ENCODE measurements around the gene ADAMTS14.

The ADAMTS14 gene

DNA sequence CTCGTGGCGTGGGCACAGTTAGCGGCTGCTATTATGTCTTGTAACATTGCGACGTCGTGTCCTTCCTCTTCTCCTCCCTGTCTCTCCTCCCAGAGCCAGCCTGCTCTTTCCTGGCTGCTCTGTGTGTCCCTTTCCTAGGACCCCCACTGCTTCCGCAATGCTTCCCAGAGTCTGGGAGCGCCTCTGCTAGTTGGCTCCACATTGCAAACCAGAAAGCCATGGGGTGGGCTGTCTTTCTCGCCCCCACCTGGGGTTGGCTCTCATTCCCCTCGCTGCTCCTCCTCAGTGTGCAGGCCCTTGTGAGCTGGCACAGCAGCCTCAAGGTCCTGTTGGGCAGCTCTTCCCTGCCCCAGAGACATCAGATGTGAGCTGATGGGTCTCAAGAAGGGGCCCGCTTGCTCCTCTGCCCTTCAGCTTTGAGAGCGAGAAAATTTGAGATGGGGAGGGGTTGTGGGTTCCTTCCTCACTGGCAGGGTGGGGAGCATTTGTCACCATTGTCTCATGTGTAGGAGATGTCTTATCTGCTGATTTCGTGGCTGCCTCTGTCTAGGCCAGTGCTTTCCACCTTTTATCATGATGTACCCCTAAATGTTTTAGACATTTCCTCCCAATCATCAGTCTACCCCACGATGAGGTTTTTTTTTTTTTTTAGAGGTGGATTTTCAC is 3.3 kb downstream of the ADAMTS14 start:
- no peak for DNase-seq (ENCODE audit: low read depth in 1 of 2, low spot score in 1 of 2)

DNA sequence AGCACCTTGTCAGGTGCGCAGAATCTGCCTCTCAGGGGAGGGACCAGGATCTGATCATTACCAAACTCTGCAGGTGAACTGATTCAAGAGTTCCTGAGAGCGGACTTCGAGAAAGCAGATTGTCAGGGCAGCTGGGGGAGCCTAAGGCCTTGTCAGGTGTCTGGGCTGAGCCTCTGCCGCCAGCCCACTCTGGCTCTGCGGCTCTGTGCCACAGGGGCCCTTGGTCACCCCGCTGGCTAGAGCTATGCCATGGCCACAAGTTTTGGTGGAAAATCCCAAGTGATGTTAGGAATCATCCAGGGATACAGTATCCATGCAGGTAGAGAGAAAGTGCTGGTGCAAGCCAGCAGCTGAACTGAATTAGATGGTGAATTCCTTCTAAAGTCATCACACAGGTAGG is 4.2 kb downstream of the ADAMTS14 start:
- DNase-seq (ENCODE audit: low read depth in 1 of 2, low spot score in 1 of 2), result no peak

DNA sequence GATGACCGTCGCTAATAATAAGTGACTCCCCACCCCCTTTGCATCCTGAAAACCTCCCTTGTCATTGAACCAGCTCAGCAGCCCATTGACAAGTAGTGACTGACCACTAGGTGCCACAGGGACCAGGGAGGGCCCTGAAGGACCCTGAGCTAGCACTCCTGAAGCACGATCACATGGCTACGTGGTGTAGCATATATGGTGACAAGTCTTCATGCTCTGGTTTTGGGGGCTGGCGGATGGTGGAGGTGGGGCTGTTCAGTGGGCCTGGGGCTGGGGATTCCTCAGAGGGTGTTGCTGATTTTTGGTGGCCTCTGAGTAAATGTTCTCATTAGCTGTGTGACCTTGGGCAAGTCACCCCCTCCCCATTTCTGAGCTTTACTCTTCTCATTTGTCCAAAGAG is 4.7 kb downstream of the ADAMTS14 start:
- DNase-seq (ENCODE audit: low read depth in 1 of 2, low spot score in 1 of 2), result no peak

DNA sequence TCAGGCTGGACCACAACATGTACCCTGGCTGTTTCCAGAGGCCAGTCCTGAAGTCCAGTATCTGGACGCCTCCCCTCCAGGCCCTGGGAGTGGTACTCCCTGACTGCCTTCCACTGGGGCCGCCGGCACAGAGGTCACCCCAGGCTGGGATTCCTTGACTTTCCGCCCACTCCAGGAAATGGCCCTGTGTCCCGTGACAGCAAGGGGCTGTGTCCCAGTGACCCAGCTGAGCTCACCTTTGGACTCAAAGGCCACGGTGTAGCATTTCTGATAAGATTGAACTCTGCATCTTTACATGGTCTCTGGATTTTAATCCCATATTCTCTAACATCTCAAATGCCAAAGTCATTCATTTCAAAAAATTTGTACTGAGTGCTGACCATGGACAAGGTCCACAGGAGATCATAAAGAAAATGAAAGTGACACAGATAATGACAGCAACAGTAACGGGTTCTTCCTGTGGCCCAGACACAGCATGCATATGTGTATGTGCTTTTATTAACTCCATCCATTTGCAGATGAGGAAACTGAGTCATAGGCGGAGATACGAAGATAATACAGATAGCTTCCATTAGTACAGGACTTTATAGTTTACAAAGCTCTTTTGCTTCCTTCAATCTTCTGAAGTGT is 5.4 kb downstream of the ADAMTS14 start:
- DNase-seq (ENCODE audit: low read depth in 1 of 2, low spot score in 1 of 2), result no peak

DNA sequence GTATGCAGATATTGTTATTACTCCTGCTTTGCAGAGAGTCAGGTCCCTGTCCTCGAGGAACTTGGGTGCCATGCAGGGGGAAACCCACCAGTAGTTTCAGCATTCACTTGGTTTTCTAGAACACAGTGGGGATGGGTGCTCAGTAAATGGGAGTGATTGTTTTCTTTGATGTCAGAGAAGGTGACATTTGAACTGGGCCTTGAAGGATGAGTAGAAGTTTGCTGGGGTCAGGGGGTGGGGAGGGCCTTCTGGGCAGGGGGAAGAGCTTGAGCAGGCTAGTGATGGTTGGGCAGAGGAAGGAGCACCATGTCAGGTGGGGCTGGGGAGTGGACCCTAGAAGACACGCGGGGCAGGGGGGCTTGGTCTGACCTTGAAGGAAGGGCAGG is 5.9 kb downstream of the ADAMTS14 start:
- no peak for DNase-seq (ENCODE audit: low read depth in 1 of 2, low spot score in 1 of 2)

DNA sequence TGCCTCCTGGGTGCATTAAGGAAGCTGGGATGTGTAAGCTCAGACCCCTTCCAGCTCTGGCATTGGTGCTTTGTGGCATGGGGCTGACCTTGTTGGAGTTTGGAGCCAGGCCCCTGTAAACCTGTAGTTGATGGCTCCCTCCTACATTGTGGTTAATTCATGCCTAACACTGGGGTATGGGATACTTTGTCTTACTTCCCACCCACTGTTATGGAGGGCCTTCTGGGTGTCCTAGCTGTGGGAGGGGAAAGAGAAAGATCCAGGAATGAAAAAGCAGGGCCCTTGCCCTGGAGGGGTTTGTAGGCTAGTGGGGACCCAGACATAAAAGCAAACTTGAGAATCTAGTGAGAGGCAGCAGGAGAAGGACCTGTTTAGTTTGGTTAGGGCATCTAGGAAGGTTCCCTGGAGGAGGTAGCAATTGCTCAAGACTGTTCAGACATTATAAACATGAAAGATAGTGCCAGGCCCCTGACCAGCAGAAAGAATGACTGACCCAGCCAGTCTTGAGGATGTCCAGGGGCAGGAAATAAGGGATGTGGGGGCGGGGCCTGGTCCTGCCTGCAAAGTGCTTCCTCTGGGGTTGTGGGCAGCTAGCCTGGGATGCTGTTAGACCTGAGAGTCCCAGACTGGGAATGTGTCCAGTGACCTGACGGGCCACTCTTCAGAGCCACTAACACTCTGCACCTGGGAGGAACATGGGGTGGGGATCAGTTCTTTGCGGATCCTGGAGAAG is 6.6 kb downstream of the ADAMTS14 start:
- no peak for DNase-seq (ENCODE audit: low read depth in 1 of 2, low spot score in 1 of 2)

DNA sequence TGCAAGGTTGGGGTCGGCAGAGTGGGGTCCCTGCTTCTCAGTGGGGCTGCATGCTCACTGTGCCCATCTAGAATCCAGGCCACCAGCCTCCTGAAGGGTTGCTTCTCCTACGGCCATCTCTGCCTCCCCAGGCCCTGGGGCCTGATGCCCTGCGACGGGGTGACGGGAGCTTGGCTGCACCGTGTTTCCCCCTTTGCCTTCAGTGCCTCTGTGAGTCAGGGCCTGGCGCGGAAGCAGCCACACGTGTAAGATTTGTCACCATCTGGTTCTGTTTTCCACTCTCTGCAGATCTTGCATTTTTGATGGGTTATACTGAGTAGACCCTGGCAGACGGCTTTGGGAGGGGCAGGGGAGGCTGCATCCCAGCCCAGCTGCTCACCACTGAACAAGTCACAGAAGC is 7.2 kb downstream of the ADAMTS14 start:
- no peak for DNase-seq (ENCODE audit: low read depth in 1 of 2, low spot score in 1 of 2)

DNA sequence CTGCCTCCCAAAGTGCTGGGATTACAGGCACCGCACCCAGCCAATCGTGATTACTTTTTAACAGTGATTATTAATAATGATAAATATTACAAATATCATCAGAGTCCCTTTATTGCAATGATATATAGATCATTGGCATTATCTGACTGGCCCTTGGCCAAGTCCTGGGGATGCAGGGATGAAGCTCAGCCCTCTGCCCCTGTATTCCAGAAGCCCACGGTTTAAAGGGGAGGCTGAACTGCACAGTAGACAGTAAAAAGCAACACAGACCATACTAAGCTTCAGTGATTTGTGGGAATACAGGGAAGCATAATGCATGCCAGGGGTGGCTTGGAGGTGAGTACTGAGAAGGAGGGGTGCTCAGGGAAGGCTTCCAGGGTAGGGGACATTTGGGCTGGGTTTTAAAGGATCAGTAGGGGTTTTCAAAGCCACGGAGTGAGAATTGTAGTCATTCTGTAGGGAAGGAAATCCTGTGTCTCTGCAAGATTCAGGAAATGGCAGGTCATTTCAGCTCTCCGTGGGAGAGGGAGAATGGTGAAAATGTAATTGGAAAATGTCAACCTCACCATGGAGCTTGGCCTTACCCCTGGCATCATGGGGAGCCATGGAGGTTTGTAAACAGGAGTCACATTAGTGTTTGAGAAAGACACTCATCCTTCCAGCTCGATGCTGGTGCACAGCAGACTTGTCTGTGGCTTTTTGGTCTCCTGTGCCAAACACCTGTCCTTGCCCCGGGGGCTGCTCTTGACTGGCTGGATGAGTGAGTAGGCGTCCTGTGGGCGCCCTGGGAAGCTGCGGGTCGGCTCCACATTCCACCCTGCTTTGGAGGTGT is 8.8 kb downstream of the ADAMTS14 start:
- no peak for DNase-seq (ENCODE audit: low read depth in 1 of 2, low spot score in 1 of 2)

DNA sequence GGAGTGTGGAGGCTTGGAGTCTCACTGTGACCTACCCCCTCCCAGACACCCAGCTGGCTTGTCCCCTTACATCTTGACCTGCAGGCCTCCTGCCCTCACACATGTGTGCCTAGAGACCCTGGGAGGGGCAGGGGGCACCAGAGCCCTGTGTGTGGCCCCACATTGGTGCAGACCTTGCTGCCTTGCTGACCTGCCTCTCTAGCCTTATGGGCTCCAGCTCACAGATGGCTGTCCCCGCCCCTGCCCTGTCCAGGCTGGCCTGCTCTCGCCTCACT is 9.4 kb downstream of the ADAMTS14 start:
- DNase-seq (ENCODE audit: low read depth in 1 of 2, low spot score in 1 of 2), result no peak

DNA sequence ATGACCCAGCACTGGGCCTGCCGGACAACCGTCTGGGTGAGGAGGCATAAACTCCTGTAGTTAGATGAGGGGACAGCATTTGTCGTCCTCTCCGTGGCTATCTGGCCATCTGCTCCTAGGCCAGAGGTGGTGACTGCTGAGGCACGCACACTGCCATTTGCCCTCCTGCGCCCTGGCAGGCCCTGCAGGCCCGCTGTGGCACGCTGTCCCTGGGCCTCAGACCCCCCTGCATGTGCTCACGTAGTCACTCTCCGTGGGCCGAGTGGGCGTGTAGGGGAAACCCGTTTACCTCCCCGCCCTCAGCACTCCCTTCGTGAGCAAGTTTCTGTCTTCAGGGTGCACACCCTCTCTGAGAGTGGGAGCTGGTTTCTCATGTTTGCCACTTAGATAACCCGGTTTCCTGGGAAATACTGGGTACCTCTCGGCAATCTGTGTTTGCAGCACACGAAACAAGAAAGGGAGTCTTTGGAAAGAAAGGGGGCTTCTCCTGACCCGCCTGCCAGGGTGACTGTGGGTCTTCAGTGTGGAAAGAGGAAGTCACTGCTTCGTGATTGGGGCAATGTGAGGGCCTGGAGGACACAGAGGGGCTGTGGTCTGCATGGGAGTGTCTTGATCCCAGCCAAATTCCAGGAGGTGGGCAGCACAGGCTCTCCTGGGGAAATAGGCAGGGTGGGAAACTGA is 10.8 kb downstream of the ADAMTS14 start:
- no peak for DNase-seq (ENCODE audit: low read depth in 1 of 2, low spot score in 1 of 2)

DNA sequence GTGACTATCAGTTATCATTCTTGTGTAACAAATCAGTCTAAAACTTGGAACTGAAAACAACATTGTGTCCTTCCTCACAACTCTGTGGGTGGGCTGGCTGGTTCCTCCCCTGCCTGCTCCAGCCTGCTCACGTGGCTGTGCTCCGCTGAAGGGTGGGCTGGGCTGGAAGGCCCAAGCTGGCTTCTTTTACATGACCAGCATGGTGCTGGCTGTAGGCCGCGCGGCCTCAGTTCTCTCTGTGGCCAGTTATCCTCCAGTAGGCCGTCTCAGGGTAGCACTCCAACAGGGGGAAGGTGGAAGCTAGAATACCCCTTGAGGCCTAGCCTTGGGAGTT is 11.3 kb downstream of the ADAMTS14 start:
- DNase-seq (ENCODE audit: low read depth in 1 of 2, low spot score in 1 of 2), result no peak

DNA sequence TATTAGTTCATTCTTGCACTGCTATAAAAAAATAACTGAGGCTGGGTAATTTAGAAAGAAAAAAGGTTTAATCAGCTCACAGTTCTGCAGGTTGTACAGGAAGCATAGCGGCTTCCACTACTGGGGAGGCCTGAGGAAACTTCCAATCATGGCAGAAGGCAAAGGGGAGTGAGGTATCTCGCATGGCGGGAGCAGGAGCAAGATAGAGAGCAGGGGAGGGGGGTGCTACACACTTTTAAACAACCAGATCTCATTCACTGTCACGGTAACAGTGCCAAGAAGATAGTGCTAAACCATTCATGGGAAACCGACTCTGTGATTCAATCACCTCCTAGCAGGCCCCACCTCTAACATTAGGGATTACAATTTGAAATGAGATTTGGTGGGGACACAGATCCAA is 11.6 kb downstream of the ADAMTS14 start:
- DNase-seq (ENCODE audit: low read depth in 1 of 2, low spot score in 1 of 2), result no peak

DNA sequence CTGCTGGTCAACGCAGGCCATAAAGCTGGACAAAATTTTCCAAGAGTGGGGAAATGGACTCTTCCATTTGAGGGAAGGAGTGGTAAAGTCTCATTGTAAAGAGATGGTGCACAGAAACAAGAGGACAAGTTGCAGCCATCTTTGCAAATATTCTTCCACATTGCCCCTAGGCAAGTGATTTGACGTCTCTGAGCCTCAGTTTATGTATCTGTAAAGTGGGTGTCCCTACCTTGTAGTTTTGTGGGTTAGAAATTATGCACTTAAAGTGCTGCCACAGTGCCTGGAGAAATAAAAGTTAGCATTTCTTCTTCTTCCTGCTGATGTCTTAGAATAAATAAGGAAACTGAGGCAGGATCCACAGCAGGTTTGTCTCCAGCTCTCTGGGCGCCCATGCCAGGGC is 12.1 kb downstream of the ADAMTS14 start:
- no peak for DNase-seq (ENCODE audit: low read depth in 1 of 2, low spot score in 1 of 2)

DNA sequence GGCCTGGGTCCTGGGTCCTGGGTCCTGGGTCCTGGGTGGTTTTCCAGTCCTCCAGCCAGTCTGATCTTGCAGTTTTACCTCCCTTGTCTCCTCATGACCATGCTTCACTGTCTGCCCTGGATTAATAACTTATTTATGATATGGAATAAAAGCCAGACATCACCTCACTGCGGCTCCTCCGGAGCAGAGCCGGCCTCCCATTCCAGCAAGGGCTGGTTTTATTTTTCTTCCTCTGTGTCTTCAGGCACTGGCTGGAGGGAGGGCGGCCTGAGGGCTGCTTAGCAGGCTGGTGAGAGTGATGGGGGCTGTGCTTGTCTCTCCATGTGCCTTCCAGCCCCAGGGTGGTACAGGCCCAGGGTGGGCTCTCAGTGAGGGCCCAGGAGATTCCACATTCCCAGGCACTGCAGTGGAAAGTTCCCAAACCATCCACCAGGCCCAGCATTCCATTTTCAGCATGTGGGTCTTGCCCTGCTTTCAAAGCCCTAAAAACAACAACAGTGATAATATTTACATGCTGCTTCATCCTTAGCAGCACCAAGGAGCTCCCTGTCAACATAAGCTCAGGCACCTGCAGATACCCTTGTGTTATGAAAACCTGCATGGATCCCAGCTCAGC is 12.6 kb downstream of the ADAMTS14 start:
- no peak for DNase-seq (ENCODE audit: low read depth in 1 of 2, low spot score in 1 of 2)

DNA sequence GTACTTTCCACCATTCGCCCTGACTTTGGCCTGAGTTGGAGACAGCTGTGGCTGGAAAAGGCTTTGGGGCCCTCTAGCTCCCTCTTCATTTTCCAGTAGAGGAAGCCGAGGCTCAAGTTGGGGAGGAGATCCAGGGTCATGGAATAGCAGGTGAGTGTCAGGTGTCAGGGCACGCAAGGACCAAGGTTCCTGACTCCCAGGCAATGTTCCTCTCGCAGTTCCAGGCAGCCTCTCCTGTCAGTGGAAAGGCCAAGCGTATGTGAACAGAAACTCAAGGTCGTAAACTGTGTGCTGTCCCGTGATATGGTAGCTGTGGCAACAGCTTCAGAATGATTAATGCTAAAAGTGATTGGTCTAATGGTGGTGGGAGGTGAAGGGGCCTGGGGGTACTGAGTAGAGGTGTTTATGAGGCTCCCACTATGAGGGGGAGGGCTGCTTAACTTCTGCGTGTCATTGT is 13.2 kb downstream of the ADAMTS14 start:
- DNase-seq (ENCODE audit: low read depth in 1 of 2, low spot score in 1 of 2), result no peak

DNA sequence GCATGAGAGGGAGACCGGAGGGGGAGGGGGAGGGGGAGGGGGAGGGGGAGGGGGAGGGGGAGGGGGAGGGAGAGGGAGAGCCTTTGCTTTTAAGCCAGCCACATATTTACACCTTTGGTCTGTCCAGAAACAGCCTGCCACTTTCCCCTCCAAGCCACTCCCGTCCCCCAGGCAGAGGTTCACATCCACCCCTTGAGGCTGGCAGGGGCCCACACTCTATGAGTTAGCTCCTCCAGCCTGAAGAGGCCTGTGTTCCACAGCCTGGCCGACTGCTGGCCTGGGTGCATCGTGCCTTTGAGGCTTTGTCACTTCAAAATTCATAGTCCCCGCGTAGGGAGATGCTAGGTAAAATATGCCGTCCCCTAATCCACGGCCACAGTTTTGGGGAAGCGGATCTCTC is 16.5 kb downstream of the ADAMTS14 start:
- no peak for DNase-seq (ENCODE audit: low read depth in 1 of 2, low spot score in 1 of 2)

DNA sequence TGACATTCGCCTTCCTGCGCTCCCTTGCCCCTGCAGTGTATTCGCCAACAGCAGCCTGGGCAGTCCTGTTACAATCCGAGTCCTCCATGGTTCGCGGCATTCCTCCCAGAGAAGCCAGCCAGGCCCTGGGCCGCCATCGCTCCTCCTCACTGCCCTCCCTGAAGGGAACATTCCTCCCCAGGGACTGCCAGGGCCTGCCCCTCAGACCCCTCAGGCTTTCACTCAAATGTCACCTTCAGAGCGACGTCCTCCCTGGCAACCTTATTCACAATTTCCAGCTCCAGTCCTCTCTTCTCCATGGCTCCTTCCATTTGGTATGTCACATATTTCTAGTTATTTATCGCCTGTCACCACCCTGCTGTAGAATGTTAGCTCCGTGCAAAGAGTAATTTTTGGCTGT is 17.4 kb downstream of the ADAMTS14 start:
- DNase-seq (ENCODE audit: low read depth in 1 of 2, low spot score in 1 of 2), result no peak

DNA sequence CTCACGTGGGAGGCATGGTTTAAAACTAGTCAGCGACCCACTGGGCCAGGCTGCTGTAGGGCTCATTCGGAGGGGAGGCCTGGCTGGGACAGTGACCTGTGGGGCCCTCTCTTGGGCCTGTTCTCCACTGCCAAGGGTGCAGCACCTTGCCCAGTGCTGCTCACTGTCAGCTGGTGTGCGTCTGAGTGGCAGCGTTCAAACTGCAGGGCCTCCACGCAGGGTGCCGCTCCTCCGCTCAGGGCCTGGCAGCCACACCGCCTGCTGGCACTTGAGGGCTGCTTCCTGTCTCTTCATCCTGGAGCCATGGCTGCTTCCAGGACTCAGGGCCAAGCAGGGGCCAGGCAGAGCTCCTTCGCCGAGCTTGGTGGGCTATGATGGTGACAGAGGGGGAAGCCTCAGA is 18.3 kb downstream of the ADAMTS14 start:
- no peak for DNase-seq (ENCODE audit: low read depth in 1 of 2, low spot score in 1 of 2)

DNA sequence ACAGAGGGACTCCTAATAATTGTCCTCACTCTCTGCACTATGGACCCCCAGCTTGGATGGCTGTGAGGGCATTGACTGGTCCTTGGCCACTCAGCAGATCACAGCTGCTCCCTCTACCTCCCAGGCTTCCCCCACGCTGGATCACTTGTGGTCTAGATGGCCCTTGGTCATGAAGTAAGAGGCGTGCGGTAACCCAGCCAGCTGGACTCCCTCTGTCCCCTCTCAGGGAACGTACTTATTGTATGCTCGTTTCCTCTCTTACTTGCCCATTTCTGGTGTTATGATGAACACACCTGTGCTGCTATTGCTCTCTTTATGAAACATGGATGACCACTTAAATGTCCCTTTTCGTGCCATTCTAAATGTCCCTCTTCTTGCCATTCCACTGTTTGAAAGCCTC is 19.3 kb downstream of the ADAMTS14 start:
- DNase-seq (ENCODE audit: low read depth in 1 of 2, low spot score in 1 of 2), result no peak

DNA sequence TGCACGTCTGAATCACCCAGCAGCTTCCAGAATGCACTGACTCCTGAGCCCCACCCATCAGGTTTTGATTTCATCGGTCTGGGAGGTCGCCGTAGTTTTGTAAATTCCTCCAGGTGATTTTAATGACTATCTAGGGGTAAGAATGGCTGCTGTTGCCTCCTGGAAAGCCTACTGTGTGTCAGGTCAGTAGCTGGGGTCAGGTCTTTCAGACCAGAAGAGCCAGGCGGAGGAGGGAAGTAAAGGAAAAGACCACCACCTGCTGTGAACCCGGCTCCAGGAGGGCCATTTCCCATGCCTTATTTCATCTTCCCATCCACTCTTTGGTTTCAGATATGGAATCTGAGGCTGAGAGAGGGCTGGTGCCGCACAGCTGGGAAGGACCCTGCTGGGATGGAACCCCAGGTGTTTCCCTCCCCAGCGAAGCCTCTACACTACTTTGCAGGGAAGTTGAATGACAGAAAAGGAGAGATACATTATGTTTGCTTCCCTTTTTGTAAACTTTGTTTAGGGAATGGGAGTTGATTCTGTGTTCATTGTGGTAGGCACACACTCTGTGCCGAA is 19.8 kb downstream of the ADAMTS14 start:
- no peak for DNase-seq (ENCODE audit: low read depth in 1 of 2, low spot score in 1 of 2)
